PC-3 (cell line): ENCODE data around the gene SLC39A5.

Experiments
- CTCF ChIP-seq: fragments of 300-600 bp; sonication (generic); conservative IDR thresholded peaks from 2 replicates; pipeline ENCODE4 v1.5.1; 2017; ENCODE audit warnings: antibody characterized with exemption, low read depth, mild to moderate bottlenecking, low read length
- EZH2 ChIP-seq: fragments of 300-600 bp; sonication (generic); IDR thresholded peaks from one replicate; pipeline ENCODE4 v1.6.1; 2017; ENCODE audit warnings: antibody characterized with exemption, mild to moderate bottlenecking, low read length; ENCODE audit not compliant: unreplicated experiment

- TF ChIP-seq CTCF (no peak), EZH2 (no peak)
Measured at GRCh38 chr12:56188131-56188777, 41.6 kb upstream of the SLC39A5 start.
